Thyroid gland (tissue), 4 donors: ENCODE results near the gene UBASH3B. TPM values are rescaled to one million over a fixed set of nuclear protein-coding genes. Genes with fewer than 3 reads are reported as not detected.

Source experiments
- DNase-seq, 2 donors: peaks; one replicate each; pipeline ENCODE4 v3.0.0-alpha.2; 2019
- H3K27ac ChIP-seq, 3 donors: fragments of 200-600 bp; sonication (generic); 1 replicate in 2 of 3; 2 replicates in 1 of 3; pipeline ENCODE4 v1.5.1; 2016 to 2019; ENCODE audit warnings: mild to moderate bottlenecking in 1 of 3, moderate library complexity in 1 of 3
- H3K27me3 ChIP-seq: fragments of 200-600 bp; sonication (generic); one replicate; pipeline ENCODE4 v1.5.1; 2019
- H3K36me3 ChIP-seq, 2 donors: fragments of 200-600 bp; sonication (generic); one replicate each; pipeline ENCODE4 v1.5.1; 2016 to 2019
- H3K4me1 ChIP-seq, 2 donors: fragments of 200-600 bp; sonication (generic); one replicate each; pipeline ENCODE4 v1.5.1; 2017 to 2019
- H3K4me3 ChIP-seq, 3 donors: fragments of 200-600 bp; sonication (generic); replicated peaks in 1 of 3; 1 replicate in 2 of 3; 2 replicates in 1 of 3; pipeline ENCODE4 v1.5.1; 2016; ENCODE audit warnings: mild to moderate bottlenecking in 1 of 3
- H3K9me3 ChIP-seq: fragments of 200-600 bp; sonication (generic); one replicate; pipeline ENCODE4 v1.5.1; 2017
- CTCF ChIP-seq, 6 experiments: fragments of 200-600 bp in 3 of 6; fragments of 450-650 bp in 3 of 6; sonication (generic) in 3 of 6; IDR thresholded peaks; one replicate each; pipeline ENCODE4 v1.5.1; 2016 to 2019; ENCODE audit warnings: antibody characterized with exemption in 6 of 6, mild to moderate bottlenecking in 2 of 6, inconsistent platforms in 1 of 6, moderate library complexity in 1 of 6
- POLR2A ChIP-seq, 2 donors: fragments of 450-650 bp; IDR thresholded peaks; one replicate each; pipeline ENCODE4 v1.6.1; 2017; ENCODE audit warnings: antibody characterized with exemption in 2 of 2, mild to moderate bottlenecking in 2 of 2, moderate library complexity in 1 of 2
- WGBS, 2 donors: methylation state at CpG; one replicate each; pipeline ENCODE4 v1.1.5; 2017; 5-methylcytosine and 5-hydroxymethylcytosine counted together
- intact Hi-C: fragments of 100-400 bp; cut with DNase I; formaldehyde crosslinking; loops from one replicate; pipeline ENCODE4 v1.15.1; 2023
- total RNA-seq, 4 donors: library from RNA; depleted of rRNA; stranded (reverse); fragments of >200 nt; gene quantifications; one replicate each; pipeline ENCODE4 v1.2.3, GENCODE V29; 2016

Gene UBASH3B
- total RNA-seq, 4 donors from 2014 or later: 4.3 to 16.6 (median 9.1) TPM

- 90% methylated on average over 3 of the region's 3 CpGs for WGBS, 2 donors
- intact Hi-C loops: no loop called here
- Histone ChIP-seq H3K27me3 (no peaks in the 10 kb centered on the region), H3K9me3 (no peaks in the 10 kb centered on the region), H3K27ac (no peak overlapping the region), H3K4me3 (no peak overlapping the region), H3K36me3 (no peaks in the 10 kb centered on the region), H3K4me1 (peaks cover 0 to 6% of the 10 kb centered on the region in 2 donors)
- no peak for DNase-seq
- TF ChIP-seq POLR2A (IDR thresholded peaks at IDR 0.05) (no peak), CTCF (IDR thresholded peaks at IDR 0.05) (no peak)
Observed at GRCh38 chr11:122777343-122777742, 121.8 kb downstream of the UBASH3B start.

GRCh38 chr11:122778148-122778547 lies 122.6 kb downstream of the UBASH3B start:
- no peak overlapping the region for H3K27ac ChIP-seq
- no peak for DNase-seq
- H3K9me3 ChIP-seq: no peaks in the 10 kb centered on the region
- no peaks in the 10 kb centered on the region for H3K36me3 ChIP-seq
- no peak overlapping the region for H3K4me3 ChIP-seq
- WGBS, 2 donors: 79 to 82% methylated on average over 2 of the region's 2 CpGs
- no peaks in the 10 kb centered on the region for H3K27me3 ChIP-seq
- intact Hi-C loops: no loop called here
- TF ChIP-seq POLR2A (IDR thresholded peaks at IDR 0.05) (no peak), CTCF (IDR thresholded peaks at IDR 0.05) (no peak)
- H3K4me1 ChIP-seq: peaks cover 0 to 6% of the 10 kb centered on the region in 2 donors

GRCh38 chr11:122779047-122779629 lies 123.6 kb downstream of the UBASH3B start:
- Histone ChIP-seq H3K36me3 (no peaks in the 10 kb centered on the region), H3K9me3 (no peaks in the 10 kb centered on the region), H3K27ac (no peak overlapping the region), H3K4me3 (no peak overlapping the region), H3K4me1 (peaks cover 0 to 6% of the 10 kb centered on the region in 2 donors), H3K27me3 (no peaks in the 10 kb centered on the region)
- intact Hi-C loops: no loop called here
- WGBS, 2 donors: 86 to 96% methylated on average over 12 of the region's 12 CpGs
- TF ChIP-seq POLR2A (IDR thresholded peaks at IDR 0.05) (no peak), CTCF (IDR thresholded peaks at IDR 0.05) (no peak)
- DNase-seq: no peak

- H3K27ac ChIP-seq: no peak overlapping the region
Observed at GRCh38 chr11:122780296-122780949, 124.9 kb downstream of the UBASH3B start.

More at GRCh38 chr11:122780296-122780949, 124.9 kb downstream of the UBASH3B start:
- Histone ChIP-seq H3K27me3 (no peaks in the 10 kb centered on the region), H3K4me1 (peaks cover 0 to 6% of the 10 kb centered on the region in 2 donors), H3K36me3 (no peaks in the 10 kb centered on the region), H3K4me3 (no peak overlapping the region), H3K9me3 (no peaks in the 10 kb centered on the region)
- no peak for DNase-seq
- no peak for TF ChIP-seq CTCF (IDR thresholded peaks at IDR 0.05)
- no peak for TF ChIP-seq POLR2A (IDR thresholded peaks at IDR 0.05)
- 85 to 91% methylated on average over 10 of the region's 10 CpGs for WGBS, 2 donors
- intact Hi-C loops: loop anchor here (2.0 kb wide), 2 partner anchors 146 to 198 kb away; no protein-coding TSS in a partner anchor
